ENCODE results near the gene VTA1.
"Not testable (repeated sequence)": the region's sequence is repeated elsewhere in the genome, so short reads cannot be mapped to it uniquely, and the experiment has no call there.

Gene VTA1

DNA sequence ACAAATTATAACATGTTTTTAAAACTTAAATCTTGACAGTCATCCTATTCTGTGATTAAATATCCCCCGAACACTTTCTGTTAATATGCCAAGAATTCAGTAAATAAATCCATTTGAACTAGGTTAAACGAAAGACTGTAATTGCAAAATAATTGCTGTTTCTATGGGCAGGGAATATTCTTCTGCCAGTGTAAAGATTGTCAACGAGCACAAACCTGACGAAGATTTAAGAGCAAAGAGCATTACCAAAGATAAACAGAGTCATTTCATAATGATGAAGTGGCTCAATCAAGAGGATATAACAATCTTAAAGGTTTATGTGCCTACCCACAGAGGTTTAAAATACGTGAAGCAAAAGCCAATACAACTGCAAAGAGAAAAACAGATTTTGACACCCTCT is 78.5 kb downstream of the VTA1 start:
- H3K4me1 ChIP-seq (ENCODE audit: insufficient read depth, low read length): no peaks in the 10 kb centered on the region
- H3K36me3 ChIP-seq (ENCODE audit: insufficient read depth, low read length): no peaks in the 10 kb centered on the region
- no peaks in the 10 kb centered on the region for H3K9me3 ChIP-seq (ENCODE audit: control insufficient read depth, insufficient read depth, low read length)
- H3K9ac ChIP-seq (ENCODE audit: low read depth, low read length): no peak overlapping the region

DNA sequence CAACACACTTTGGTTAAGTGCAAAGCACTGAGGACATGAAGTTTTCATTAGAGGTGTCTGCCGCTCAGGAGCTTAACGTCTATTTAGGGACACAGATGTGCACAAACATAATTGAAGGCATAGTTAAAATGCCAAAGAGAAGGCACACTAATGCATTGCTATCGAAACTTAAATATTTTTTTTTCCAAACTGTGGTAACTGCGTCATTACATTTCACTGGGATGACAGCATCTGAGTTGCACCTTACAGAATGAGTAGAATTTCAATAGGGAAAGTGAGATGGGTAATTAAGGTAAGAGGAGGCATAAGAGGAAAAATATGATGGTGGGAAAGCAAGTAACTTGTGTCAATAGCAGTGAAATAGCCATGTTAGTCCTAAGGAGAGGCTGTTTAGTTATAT is 79.7 kb downstream of the VTA1 start:
- H3K36me3 ChIP-seq (ENCODE audit: insufficient read depth, low read length): no peaks in the 10 kb centered on the region
- H3K9me3 ChIP-seq (ENCODE audit: control insufficient read depth, insufficient read depth, low read length): no peaks in the 10 kb centered on the region
- no peaks in the 10 kb centered on the region for H3K4me1 ChIP-seq (ENCODE audit: insufficient read depth, low read length)
- H3K9ac ChIP-seq (ENCODE audit: low read depth, low read length): no peak overlapping the region

DNA sequence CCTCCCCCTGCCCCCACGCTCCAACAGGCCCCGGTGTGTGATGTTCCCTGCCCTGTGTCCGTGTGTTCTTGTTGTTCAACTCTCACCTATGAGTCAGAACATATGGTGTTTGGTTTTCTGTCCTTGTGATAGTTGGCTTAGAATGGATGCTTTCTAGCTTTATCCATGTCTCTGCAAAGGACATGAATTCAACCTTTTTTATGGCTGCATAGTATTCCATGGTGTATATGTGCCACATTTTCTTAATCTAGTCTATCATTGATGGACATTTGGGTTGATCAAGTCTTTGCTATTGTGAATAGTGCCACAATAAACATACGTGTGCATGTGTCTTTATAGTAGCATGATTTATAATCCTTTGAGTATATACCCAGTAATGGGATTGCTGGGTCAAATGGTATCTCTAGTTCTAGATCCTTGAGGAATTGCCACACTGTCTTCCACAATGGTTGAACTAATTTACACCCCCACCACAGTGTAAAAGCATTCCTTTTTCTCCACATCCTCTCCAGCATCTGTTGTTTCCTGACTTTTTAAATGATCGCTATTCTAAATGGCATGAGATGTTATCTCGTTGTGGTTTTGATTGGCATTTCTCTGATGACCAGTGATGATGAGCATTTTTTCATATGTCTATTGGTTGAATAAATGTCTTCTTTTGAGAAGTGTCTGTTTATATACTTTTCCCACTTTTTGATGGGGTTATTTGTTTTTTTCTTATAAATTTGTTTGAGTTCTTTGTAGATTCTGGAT is 82.6 kb downstream of the VTA1 start:
- H3K36me3 ChIP-seq (ENCODE audit: insufficient read depth, low read length); H3K9ac ChIP-seq (ENCODE audit: low read depth, low read length); H3K4me1 ChIP-seq (ENCODE audit: insufficient read depth, low read length); H3K9me3 ChIP-seq (ENCODE audit: control insufficient read depth, insufficient read depth, low read length): not testable (repeated sequence)

DNA sequence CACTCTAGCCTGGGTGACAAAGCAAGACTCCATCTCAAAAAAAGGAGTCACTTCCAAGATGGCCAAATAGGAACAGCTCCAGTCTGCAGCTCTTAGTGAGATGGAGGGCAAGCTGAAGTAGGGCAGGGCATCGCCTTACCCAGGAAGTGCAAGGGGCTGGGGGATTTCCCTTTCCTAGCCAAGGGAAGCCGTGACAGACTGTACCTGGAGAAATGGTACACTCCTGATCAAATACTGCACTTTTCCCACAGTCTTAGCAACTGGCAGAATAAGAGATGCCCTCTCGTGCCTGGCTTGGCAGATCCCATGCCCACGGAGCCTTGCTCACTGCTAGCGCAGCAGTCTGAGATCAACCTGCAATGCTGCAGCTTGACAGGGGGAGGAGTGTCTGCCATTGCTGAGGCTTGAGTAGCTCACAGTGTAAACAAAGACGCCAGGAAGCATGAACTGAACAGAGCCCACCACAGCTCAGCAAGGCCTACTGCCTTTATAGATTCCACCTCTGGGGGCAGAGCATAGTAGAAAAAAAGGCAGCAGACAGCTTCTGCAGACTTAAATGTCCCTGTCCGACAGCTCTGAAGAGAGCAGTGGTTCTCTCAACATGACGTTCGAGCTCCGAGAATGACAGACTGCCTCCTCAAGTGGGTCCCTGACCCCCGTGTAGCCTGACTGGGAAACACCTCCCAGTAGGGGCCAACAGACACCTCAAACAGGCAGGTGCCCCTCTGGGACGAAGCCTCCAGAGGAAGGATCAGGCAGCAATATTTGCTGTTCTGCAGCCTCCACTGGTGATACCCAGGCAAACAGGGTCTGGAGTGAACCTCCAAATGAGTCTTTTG is 85.4 kb downstream of the VTA1 start:
- H3K9ac ChIP-seq (ENCODE audit: low read depth, low read length); H3K36me3 ChIP-seq (ENCODE audit: insufficient read depth, low read length); H3K9me3 ChIP-seq (ENCODE audit: control insufficient read depth, insufficient read depth, low read length); H3K4me1 ChIP-seq (ENCODE audit: insufficient read depth, low read length): not testable (repeated sequence)

DNA sequence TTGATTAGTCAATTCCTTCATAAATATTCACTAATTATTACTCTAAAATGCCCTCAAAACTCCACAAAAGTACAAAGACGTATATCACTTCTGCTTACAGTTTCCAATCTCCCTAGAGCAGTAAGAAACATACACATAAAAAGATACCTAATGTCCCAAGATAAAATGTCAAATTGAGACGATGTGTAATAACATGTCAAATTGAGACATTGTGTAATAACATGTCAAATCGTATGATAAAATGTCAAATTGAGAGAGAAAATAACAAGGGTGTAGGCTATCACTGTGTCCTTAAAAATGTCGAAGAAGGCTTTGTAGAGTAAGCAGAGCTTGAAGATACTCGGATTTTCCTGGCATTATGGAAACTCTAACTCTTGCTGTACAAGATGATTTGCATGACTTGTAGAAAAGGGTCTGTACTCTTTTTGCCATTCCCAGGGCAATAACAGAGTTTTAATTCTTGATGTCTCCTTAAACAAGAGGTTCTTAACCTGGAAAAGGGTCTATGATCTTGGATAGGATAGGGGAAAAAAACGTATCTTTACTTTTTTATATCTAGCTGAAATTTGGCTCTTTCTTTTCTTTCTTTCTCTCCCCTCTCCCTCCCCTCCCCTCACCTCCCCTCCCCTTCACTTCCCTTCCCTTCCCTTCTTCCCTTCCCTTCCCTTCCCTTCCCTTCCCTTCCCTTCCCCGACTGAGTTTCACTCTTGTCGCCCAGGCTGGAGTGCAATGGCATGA is 87.1 kb downstream of the VTA1 start:
- Histone ChIP-seq H3K4me1 (ENCODE audit: insufficient read depth, low read length) (no peaks in the 10 kb centered on the region), H3K9me3 (ENCODE audit: control insufficient read depth, insufficient read depth, low read length) (no peaks in the 10 kb centered on the region), H3K36me3 (ENCODE audit: insufficient read depth, low read length) (no peaks in the 10 kb centered on the region), H3K9ac (ENCODE audit: low read depth, low read length) (no peak overlapping the region)

DNA sequence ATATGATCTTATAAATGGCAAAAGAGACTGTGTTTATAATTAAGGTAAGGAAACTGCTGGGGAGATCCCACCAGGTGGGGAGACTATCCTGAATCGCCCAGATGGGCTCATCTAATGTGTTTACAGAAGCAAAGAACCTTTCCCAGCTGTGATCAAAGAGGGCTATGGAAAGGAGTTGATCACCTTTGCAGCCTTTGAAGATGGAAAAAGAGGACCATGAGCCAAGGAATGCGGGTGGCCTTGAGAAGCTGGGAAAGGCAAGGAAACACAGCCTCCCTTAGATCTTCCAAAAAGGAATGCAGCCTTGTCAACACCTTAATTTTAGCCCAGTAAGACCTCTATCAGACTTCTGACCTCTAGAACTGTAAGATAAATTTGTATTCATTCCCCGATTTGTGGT is 88.2 kb downstream of the VTA1 start:
- no peak overlapping the region for H3K9ac ChIP-seq (ENCODE audit: low read depth, low read length)
- H3K36me3 ChIP-seq (ENCODE audit: insufficient read depth, low read length): no peaks in the 10 kb centered on the region
- H3K9me3 ChIP-seq (ENCODE audit: control insufficient read depth, insufficient read depth, low read length): no peaks in the 10 kb centered on the region
- H3K4me1 ChIP-seq (ENCODE audit: insufficient read depth, low read length): no peaks in the 10 kb centered on the region

DNA sequence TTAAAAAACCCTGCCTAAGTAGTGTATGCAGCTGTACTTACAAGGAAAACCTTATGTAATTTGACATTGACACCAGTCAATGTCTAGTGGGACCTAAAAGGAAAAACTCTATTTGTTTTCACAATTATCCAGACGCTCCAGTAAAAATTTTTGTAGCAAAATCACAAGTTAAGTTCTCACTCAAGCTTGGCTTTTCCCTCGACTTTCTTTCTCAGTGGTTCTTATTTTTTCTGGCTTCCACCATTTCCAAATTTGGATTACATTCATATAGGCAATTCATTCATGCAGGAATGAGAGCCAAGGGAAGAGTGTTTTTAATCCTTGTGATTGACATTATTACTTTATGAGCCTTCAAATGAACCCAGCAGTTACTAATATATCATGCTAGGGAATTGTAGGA is 88.7 kb downstream of the VTA1 start:
- Histone ChIP-seq H3K9me3 (ENCODE audit: control insufficient read depth, insufficient read depth, low read length) (no peaks in the 10 kb centered on the region), H3K9ac (ENCODE audit: low read depth, low read length) (no peak overlapping the region), H3K4me1 (ENCODE audit: insufficient read depth, low read length) (no peaks in the 10 kb centered on the region), H3K36me3 (ENCODE audit: insufficient read depth, low read length) (no peaks in the 10 kb centered on the region)

DNA sequence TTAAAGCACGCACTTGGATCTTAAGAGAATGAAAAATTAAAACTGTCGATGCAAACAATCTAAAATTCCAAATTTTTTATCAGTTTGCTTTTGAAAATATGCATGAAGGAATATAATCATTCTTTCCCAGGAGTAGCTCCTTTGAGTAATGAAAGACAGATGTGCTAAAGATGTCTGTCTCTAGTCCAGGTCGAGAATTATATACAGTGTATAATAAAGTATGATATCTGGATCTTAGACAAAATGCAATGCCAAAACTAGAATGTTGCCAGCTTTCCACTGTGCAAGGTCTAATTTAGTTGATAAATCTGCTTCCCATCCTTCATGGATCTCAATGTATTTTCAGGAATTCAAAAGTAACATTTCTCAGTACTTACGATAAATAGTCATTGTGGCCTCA is 89.6 kb downstream of the VTA1 start:
- Histone ChIP-seq H3K36me3 (ENCODE audit: insufficient read depth, low read length) (no peaks in the 10 kb centered on the region), H3K9me3 (ENCODE audit: control insufficient read depth, insufficient read depth, low read length) (no peaks in the 10 kb centered on the region), H3K9ac (ENCODE audit: low read depth, low read length) (no peak overlapping the region), H3K4me1 (ENCODE audit: insufficient read depth, low read length) (no peaks in the 10 kb centered on the region)

DNA sequence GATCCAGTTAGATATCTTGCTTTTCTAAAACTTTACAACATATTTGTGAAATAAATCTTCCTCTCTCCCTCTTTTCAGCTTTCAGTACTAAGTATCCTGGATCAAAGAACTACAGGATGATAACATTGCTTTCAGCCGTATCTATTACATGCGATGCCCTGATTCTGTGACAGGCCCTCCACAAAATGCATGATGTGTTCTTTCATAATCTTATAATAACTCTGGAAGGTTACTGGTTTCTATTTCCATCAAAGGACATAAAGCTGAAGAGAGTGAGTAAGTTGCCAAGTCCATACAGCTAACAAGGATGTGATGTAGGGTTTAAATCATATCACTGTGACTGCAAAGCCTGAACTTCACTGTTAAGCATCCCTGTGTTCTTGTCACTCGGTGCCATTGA is 91.8 kb downstream of the VTA1 start:
- no peak overlapping the region for H3K9ac ChIP-seq (ENCODE audit: low read depth, low read length)
- no peaks in the 10 kb centered on the region for H3K36me3 ChIP-seq (ENCODE audit: insufficient read depth, low read length)
- peaks cover 8% of the 10 kb centered on the region; the same call in 1 of the 2 replicates for H3K4me1 ChIP-seq (ENCODE audit: insufficient read depth, low read length)
- H3K9me3 ChIP-seq (ENCODE audit: control insufficient read depth, insufficient read depth, low read length): no peaks in the 10 kb centered on the region

DNA sequence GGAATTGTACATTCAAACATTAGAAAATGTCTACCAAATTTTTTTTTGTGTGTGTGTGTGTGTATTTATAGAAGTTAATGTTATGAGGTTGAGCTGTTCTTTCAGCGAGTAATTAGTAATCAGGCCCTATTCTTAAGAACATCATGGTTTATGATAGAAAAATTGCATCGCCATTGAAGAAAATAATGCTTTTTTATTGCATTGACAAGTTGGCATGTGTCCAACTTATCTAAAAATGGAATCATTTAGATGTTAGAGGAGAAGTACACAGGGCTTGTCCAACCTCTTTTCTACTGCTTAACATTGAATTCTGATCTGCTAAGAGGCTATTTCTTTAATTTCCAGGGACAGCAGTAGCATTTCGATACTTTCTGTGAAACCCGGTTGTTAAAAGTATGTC is 93.1 kb downstream of the VTA1 start:
- Histone ChIP-seq H3K9ac (ENCODE audit: low read depth, low read length) (no peak overlapping the region), H3K36me3 (ENCODE audit: insufficient read depth, low read length) (no peaks in the 10 kb centered on the region), H3K4me1 (ENCODE audit: insufficient read depth, low read length) (peaks cover 8% of the 10 kb centered on the region; the same call in 1 of the 2 replicates), H3K9me3 (ENCODE audit: control insufficient read depth, insufficient read depth, low read length) (no peaks in the 10 kb centered on the region)

DNA sequence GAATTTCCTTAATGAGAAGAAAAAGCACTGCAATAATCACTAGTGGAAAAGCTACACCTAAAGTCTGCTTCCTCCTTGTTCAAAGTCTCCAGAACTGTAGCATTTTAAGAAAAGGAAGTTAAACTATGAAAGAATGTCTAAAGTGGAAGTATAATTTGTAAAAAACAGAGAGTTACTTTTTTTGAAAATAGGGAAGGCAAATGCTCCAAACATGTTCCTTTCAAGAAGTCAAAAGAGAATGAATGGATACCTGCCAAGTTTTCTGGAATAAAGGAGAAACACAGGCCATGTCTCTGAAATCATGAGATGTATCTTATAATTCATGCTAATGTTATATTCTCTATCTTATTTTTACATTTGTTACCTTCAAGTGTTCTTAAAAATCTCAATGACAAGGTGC is 94.0 kb downstream of the VTA1 start:
- peaks cover 8% of the 10 kb centered on the region; the same call in 1 of the 2 replicates for H3K4me1 ChIP-seq (ENCODE audit: insufficient read depth, low read length)
- no peaks in the 10 kb centered on the region for H3K9me3 ChIP-seq (ENCODE audit: control insufficient read depth, insufficient read depth, low read length)
- H3K36me3 ChIP-seq (ENCODE audit: insufficient read depth, low read length): no peaks in the 10 kb centered on the region
- no peak overlapping the region for H3K9ac ChIP-seq (ENCODE audit: low read depth, low read length)

DNA sequence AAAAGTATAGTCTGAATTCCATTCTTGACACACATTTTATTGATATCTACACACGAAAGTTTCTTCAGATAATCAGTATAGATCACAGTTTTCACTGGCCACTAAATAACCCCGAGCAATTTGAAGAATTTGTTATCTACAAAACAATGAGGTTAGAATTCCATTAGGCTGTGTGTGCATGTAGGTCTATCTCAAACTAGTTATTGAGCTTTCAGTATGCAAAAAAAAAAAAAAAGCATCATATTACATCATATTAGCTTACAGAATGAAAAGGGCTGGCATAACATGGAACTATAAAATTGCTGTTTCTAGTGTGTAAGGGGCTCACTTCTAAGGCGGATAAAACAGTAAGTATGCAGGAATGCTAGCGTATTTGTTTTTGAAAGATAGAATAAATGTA is 95.2 kb downstream of the VTA1 start:
- Histone ChIP-seq H3K9ac (ENCODE audit: low read depth, low read length) (no peak overlapping the region), H3K9me3 (ENCODE audit: control insufficient read depth, insufficient read depth, low read length) (no peaks in the 10 kb centered on the region), H3K4me1 (ENCODE audit: insufficient read depth, low read length) (peaks cover 8% of the 10 kb centered on the region; the same call in 1 of the 2 replicates), H3K36me3 (ENCODE audit: insufficient read depth, low read length) (no peaks in the 10 kb centered on the region)

DNA sequence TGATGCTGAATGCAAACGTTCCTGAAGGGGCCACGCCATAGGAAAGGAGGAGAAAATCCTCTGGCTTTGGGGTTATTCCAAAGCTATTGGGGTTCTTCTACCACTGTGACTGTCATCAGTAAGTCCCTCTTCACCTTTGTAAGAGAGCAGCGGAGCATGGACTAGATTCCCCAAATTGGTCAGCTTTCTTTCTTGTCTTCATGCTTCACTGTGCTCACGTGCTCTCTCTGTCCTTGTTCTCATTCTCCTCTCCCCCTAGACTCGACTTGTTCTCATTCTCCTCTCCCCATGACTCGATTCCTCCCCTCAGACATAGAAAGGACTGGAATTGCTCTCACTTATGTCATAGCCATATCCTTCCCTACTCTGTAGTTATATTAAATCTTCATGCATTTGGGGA is 99.9 kb downstream of the VTA1 start:
- H3K36me3 ChIP-seq (ENCODE audit: insufficient read depth, low read length): no peaks in the 10 kb centered on the region
- H3K9ac ChIP-seq (ENCODE audit: low read depth, low read length): no peak overlapping the region
- H3K9me3 ChIP-seq (ENCODE audit: control insufficient read depth, insufficient read depth, low read length): no peaks in the 10 kb centered on the region
- H3K4me1 ChIP-seq (ENCODE audit: insufficient read depth, low read length): peaks cover 8% of the 10 kb centered on the region; the same call in 1 of the 2 replicates

DNA sequence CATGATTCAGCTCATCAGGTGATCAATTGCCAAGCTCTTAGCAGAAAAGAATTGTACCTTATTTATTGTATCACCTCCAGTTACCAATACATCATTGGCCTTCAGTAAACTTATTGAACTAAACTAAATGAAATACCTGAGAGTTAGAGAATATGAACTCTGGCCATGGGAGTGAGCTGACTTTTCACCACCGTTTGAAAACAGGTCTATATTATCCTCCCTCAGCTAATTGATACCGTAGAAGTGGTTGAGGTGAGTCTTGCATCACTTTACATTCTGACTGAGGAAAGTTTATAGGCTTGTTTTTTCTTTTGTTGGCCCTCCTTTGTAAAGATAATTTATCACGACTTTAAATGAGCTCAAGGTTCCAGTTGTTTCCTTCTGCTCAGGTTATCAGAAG is 102.2 kb downstream of the VTA1 start:
- H3K9ac ChIP-seq (ENCODE audit: low read depth, low read length): no peak overlapping the region
- no peaks in the 10 kb centered on the region for H3K4me1 ChIP-seq (ENCODE audit: insufficient read depth, low read length)
- H3K9me3 ChIP-seq (ENCODE audit: control insufficient read depth, insufficient read depth, low read length): no peaks in the 10 kb centered on the region

More for the DNA sequence above, 102.2 kb downstream of the VTA1 start:
- H3K36me3 ChIP-seq (ENCODE audit: insufficient read depth, low read length): no peaks in the 10 kb centered on the region

Data from ES-I3 (cell line).